Stimulated activated CD4-positive, alpha-beta T cell treated with anti-CD3 and anti-CD28 coated beads, Interleukin-1b, Interleukin-23, amount 100 ng/mL, for 48 hours (primary cell): Measurements from ENCODE around the gene MNT.

Experiments used
- DNase-seq: peaks from one replicate; pipeline ENCODE4 v3.0.0-alpha.2; 2020

The MNT gene

GRCh38 chr17:2378905-2379304 lies 22.0 kb downstream of the MNT start:
- DNase-seq = no peak

GRCh38 chr17:2377659-2378058 lies 23.2 kb downstream of the MNT start:
- no peak for DNase-seq

- DNase-seq = no peak
These were observed 24.8 kb downstream of the MNT start for GRCh38 chr17:2376107-2376506.

GRCh38 chr17:2375406-2375805 lies 25.5 kb downstream of the MNT start:
- no peak for DNase-seq

GRCh38 chr17:2374549-2375285 lies 26.1 kb downstream of the MNT start:
- no peak for DNase-seq

- no peak for DNase-seq
These were observed 27.7 kb downstream of the MNT start for GRCh38 chr17:2373179-2373578.

GRCh38 chr17:2372681-2373080 lies 28.2 kb downstream of the MNT start:
- no peak for DNase-seq

GRCh38 chr17:2372180-2372579 lies 28.7 kb downstream of the MNT start:
- DNase-seq = no peak

GRCh38 chr17:2371183-2372130 lies 29.4 kb downstream of the MNT start:
- no peak for DNase-seq

- DNase-seq = no peak
These were observed 30.7 kb downstream of the MNT start for GRCh38 chr17:2370211-2370589.

- no peak for DNase-seq
These were observed 31.2 kb downstream of the MNT start for GRCh38 chr17:2369551-2370210.

- no peak for DNase-seq
These were observed 31.8 kb downstream of the MNT start for GRCh38 chr17:2369039-2369438.

- DNase-seq = no peak
These were observed 32.5 kb downstream of the MNT start for GRCh38 chr17:2368359-2368758.

GRCh38 chr17:2366747-2367494 lies 33.9 kb downstream of the MNT start:
- no peak for DNase-seq

- DNase-seq = no peak
These were observed 35.7 kb downstream of the MNT start for GRCh38 chr17:2365132-2365531.

- no peak for DNase-seq
These were observed 36.1 kb downstream of the MNT start for GRCh38 chr17:2364763-2365116.

- DNase-seq = no peak
These were observed 36.8 kb downstream of the MNT start for GRCh38 chr17:2363851-2364762.

GRCh38 chr17:2363318-2363717 lies 37.5 kb downstream of the MNT start:
- DNase-seq = no peak

GRCh38 chr17:2362881-2363280 lies 38.0 kb downstream of the MNT start:
- DNase-seq = no peak

GRCh38 chr17:2362416-2362815 lies 38.4 kb downstream of the MNT start:
- no peak for DNase-seq

- DNase-seq = no peak
These were observed 38.8 kb downstream of the MNT start for GRCh38 chr17:2362016-2362415.
